Muscle of arm (tissue), 14 donors: ENCODE data around the gene CWC27. TPM values are rescaled to one million over a fixed set of nuclear protein-coding genes. Genes with fewer than 3 reads are reported as not detected.

Experiments
- DNase-seq: peaks from one replicate; pipeline ENCODE4 v3.0.0-alpha.2; 2013
- long read RNA-seq, 11 donors: transcript quantifications; one replicate each; lab custom pipeline, GENCODE V29; 2026
- polyA plus RNA-seq, 12 donors: library from polyadenylated mRNA; unstranded; fragments of 120-200 nt; gene quantifications; one replicate each; pipeline ENCODE4 v1.2.1, GENCODE V29; 2013; ENCODE audit not compliant: insufficient read length in 12 of 12

Gene CWC27, protein sequence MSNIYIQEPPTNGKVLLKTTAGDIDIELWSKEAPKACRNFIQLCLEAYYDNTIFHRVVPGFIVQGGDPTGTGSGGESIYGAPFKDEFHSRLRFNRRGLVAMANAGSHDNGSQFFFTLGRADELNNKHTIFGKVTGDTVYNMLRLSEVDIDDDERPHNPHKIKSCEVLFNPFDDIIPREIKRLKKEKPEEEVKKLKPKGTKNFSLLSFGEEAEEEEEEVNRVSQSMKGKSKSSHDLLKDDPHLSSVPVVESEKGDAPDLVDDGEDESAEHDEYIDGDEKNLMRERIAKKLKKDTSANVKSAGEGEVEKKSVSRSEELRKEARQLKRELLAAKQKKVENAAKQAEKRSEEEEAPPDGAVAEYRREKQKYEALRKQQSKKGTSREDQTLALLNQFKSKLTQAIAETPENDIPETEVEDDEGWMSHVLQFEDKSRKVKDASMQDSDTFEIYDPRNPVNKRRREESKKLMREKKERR
- polyA plus RNA-seq, result 10 to 100 TPM in 11 of 12 donors, not detected in 1; 21.9 to 40.1 (median 25.4) TPM
- long read RNA-seq, donor 1, partial matches to known transcripts, result 7 of 8 reads
- long read RNA-seq, donor 1, other reads (novel, unspliced or antisense), result 0 of 8 reads
- long read RNA-seq, donor 2, partial matches to known transcripts, result 0 of 1 reads
- long read RNA-seq, donor 2, other reads (novel, unspliced or antisense), result 0 of 1 reads
- long read RNA-seq, donor 3, result 0 reads
- long read RNA-seq, donor 4, partial matches to known transcripts, result 20 of 41 reads
- long read RNA-seq, donor 4, other reads (novel, unspliced or antisense), result 21 of 41 reads
- long read RNA-seq, donor 5, transcript CWC27-201 (14 exons, 2,078 nt), result major isoform, 7 of 7 reads
- long read RNA-seq, donor 5, partial matches to known transcripts, result 0 of 7 reads
- long read RNA-seq, donor 5, other reads (novel, unspliced or antisense), result 0 of 7 reads
- long read RNA-seq, donor 6, result 0 reads
- long read RNA-seq, donor 7, result 0 reads
- long read RNA-seq, donor 8, transcript CWC27-201 (14 exons, 2,078 nt), result major isoform, 5 of 5 reads
- long read RNA-seq, donor 8, partial matches to known transcripts, result 0 of 5 reads
- long read RNA-seq, donor 8, other reads (novel, unspliced or antisense), result 0 of 5 reads
- long read RNA-seq, donor 9, partial matches to known transcripts, result 0 of 2 reads
- long read RNA-seq, donor 9, other reads (novel, unspliced or antisense), result 0 of 2 reads
- long read RNA-seq, donor 10, transcript CWC27-201 (14 exons, 2,078 nt), result major isoform, 6 of 6 reads
- long read RNA-seq, donor 10, partial matches to known transcripts, result 0 of 6 reads
- long read RNA-seq, donor 10, other reads (novel, unspliced or antisense), result 0 of 6 reads
- long read RNA-seq, donor 11, partial matches to known transcripts, result 0 of 2 reads
- long read RNA-seq, donor 11, other reads (novel, unspliced or antisense), result 0 of 2 reads

GRCh38 chr5:64768358-64769312 is at the start of gene CWC27, which contains the start of gene SREK1IP1:
TSS of gene CWC27 (plus strand) at chr5:64768930. CDS start at chr5:64769147, 217 bp downstream.
TSS of gene SREK1IP1 (minus strand) at chr5:64768691. CDS start at chr5:64768517, 174 bp downstream.
- peak; percentile 92 for DNase-seq

- DNase-seq, result no peak
Observed at GRCh38 chr5:64722588-64722987, 46.1 kb upstream of the CWC27 start.

DNA sequence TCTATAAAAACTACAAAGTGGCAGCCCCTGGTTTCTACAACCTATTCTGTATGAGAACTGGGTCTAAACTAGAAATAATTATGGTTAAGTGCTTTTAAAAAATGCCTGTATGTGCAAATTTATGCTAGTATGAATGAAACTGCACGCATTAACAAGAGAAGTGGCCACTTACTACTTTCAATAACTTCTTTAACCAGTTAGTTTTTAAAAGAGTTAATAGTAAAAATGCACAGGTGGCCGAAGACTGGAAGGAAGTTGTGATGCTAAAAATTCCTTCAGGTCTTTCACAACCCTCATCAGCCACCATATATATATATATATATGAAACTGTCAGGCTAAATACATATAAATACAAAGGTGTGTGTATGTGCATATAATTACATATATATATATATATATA is 41.6 kb upstream of the CWC27 start:
- DNase-seq, result no peak

- DNase-seq, result no peak
Observed at GRCh38 chr5:64742411-64742810, 26.3 kb upstream of the CWC27 start.

DNA sequence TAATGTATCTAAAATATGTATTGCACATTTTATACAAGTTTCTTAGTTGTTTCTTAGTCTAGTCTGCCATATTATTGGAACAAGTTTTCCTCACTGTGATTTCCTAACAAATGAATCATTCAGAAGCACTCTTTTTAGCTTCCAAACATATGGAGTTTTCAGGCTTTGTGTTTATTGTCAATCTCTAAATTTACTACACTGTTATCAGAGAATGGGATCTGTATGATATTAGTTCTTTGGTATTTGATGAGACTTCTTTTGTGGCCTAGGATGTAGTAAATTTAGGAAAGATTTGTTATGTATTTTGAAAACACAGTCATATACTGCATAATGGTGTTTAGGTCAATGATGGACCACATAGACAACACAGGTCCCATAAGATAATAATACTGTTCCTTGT is 25.9 kb upstream of the CWC27 start:
- DNase-seq, result no peak

DNA sequence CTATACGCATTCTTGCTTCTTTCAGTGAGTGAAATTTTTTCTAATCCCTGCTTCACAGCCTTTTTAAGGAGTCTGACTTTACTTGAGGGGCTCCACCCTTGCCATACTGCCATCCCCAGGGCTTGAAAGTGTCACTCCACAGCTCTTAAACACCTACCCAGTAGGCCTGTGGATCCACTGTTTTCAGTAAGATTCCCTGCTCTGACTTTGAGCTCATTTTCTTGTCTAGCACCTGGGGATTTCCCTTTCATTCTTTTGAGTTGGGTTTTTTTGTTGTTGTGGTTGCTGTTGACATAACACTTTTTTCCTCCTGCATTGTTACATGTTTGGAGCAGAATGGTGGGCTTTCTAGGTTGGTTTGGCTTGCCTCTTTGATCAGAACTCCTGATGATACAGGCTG is 23.8 kb upstream of the CWC27 start:
- DNase-seq, result no peak

DNA sequence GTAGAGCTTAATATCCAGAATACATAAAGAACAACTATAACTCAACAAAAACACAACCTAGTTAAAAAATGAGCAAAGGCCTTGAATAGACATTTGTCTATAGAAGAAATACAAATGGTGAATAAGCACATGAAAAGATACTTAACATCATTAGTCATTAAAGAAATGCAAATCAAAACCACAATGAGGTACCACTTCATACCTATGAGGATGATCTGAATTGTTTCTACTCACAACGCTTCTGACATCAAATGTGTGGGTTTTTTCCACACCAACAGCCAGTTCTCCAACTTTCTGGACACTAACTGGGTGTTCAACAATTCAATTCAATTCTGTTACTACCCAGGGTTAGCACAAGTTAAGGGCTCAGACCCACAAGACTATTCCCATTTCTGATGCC is 22.3 kb upstream of the CWC27 start:
- DNase-seq, result no peak

GRCh38 chr5:64749385-64749784 is 19.3 kb upstream of the CWC27 start:
- no peak for DNase-seq

GRCh38 chr5:64754066-64754465 is 14.7 kb upstream of the CWC27 start:
- DNase-seq, result no peak

GRCh38 chr5:64758901-64759300 is 9.8 kb upstream of the CWC27 start:
- no peak for DNase-seq

GRCh38 chr5:64759960-64760660 is 8.6 kb upstream of the CWC27 start:
- DNase-seq, result no peak

- DNase-seq, result no peak
Observed at GRCh38 chr5:64763948-64764503, 4.7 kb upstream of the CWC27 start.

GRCh38 chr5:64765804-64766504 is 2.8 kb upstream of the CWC27 start:
- no peak for DNase-seq

DNA sequence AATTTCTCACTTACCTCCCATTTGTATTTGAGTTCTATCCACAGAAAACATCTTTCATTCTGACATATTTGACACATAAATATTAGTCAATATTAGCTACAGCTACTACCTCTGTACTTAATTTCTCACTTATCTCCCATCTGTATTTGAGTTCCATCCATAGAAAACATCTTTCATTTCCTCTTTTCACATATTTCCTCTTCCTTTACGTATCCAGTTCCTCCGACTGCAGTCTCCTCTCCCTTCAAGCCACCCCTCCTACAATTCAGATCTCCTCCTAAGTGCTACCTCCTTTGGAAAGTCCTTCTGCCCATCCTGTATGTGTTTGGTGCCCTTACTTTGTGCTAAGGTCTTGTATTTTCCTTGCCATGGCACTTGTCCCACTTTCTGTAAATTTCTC is 1.8 kb upstream of the CWC27 start:
- DNase-seq, result no peak

DNA sequence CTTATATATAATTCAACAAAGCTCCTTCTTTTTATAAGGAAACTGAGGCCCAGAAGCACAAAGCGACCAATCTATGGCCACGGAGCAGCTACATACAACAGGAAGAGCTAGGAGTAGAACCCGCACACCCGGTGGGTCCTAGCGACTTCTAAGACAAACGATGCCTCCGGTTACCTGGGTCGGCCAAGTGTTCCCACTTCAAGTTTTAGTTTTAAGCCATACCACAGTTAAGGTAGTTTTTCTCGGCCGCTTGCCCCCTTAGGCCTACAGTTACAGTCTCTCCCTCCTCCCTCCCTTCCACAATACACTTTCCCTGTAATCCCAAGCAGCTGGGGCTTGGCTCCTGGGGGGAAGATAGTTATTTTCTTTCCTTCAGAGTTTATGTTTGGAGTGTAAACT is 772 bp upstream of the CWC27 start:
- peak; percentile 51 for DNase-seq

GRCh38 chr5:64769855-64770254 is 1.1 kb downstream of the CWC27 start:
- DNase-seq, result no peak

- DNase-seq, result no peak
Observed at GRCh38 chr5:64771736-64772135, 3.0 kb downstream of the CWC27 start.

- no peak for DNase-seq
Observed at GRCh38 chr5:64773533-64773932, 4.8 kb downstream of the CWC27 start.

- no peak for DNase-seq
Observed at GRCh38 chr5:64775291-64775690, 6.6 kb downstream of the CWC27 start.
